Esophagus squamous epithelium (tissue), 4 donors: Measurements from ENCODE around the gene ATP8A2.

ENCODE experiments used
- CTCF ChIP-seq, 6 experiments: fragments of 450-650 bp in 4 of 6; fragments of 200-600 bp in 2 of 6; sonication (generic) in 2 of 6; IDR thresholded peaks; one replicate each; pipeline ENCODE4 v1.5.1; 2016 to 2019; ENCODE audit warnings: antibody characterized with exemption in 6 of 6, mild to moderate bottlenecking in 4 of 6, moderate library complexity in 4 of 6
- POLR2A ChIP-seq, 4 donors: fragments of 450-650 bp; IDR thresholded peaks; one replicate each; pipeline ENCODE4 v1.6.1; 2017; ENCODE audit warnings: antibody characterized with exemption in 4 of 4, mild to moderate bottlenecking in 4 of 4, moderate library complexity in 3 of 4

- TF ChIP-seq CTCF (IDR thresholded peaks at IDR 0.05), result no peak
- TF ChIP-seq POLR2A (IDR thresholded peaks at IDR 0.05), result no peak
Observed at GRCh38 chr13:25733696-25734435, 362.1 kb downstream of the ATP8A2 start.
